Measurements from ENCODE around the gene PAMR1. TPM values are rescaled to one million over a fixed set of nuclear protein-coding genes. Genes with fewer than 3 reads are reported as not detected.

The PAMR1 gene
- total and polyA plus RNA-seq, 2 of the 8 experiments (the other 6 are each of a cell fraction or from before 2014, with no cell fraction given), result 3.0 to 6.9 TPM

- no peak overlapping the region for H2BK5ac ChIP-seq (ENCODE audit: low read depth, low read length)
- H4K8ac ChIP-seq (ENCODE audit: extremely low read depth, insufficient read depth, low read length), result no peak overlapping the region
- FAIRE-seq (no peak), DNase-seq (ENCODE audit: low read depth in 1 of 2, low spot score in 2 of 2) (no peak)
- H3K4ac ChIP-seq (replicated peaks; ENCODE audit: insufficient read length, low read depth, low read length), result no peak overlapping the region
- 89% methylated on average over 5 of the region's 5 CpGs; no CpG with 5 or more reads in 1 of the 2 experiments for WGBS, 2 experiments (ENCODE audit: extremely low coverage in 1 of 2, insufficient coverage in 1 of 2, insufficient read length in 1 of 2, insufficient replicate concordance in 2 of 2, low coverage in 1 of 2, low lambda C conversion rate in 2 of 2, missing lambda C conversion rate in 1 of 2)
- no peaks in the 10 kb centered on the region for H3K4me1 ChIP-seq (replicated peaks in 1 of 4; ENCODE audit: control insufficient read depth in 3 of 4, insufficient read depth in 4 of 4, low read length in 3 of 4)
- no peaks in the 10 kb centered on the region for H4K20me1 ChIP-seq (replicated peaks in 1 of 2; ENCODE audit: control insufficient read depth in 1 of 2, insufficient read depth in 2 of 2, low read length in 2 of 2)
- no peak overlapping the region for H3K14ac ChIP-seq (ENCODE audit: insufficient read length)
- no peak overlapping the region for H3K27ac ChIP-seq (ENCODE audit: low read depth, low read length)
- no peak overlapping the region for H4K91ac ChIP-seq (replicated peaks; ENCODE audit: insufficient read length, low read length)
- H2BK20ac ChIP-seq (ENCODE audit: low read length), result no peak overlapping the region
- no peaks in the 10 kb centered on the region for H3K9me3 ChIP-seq (ENCODE audit: insufficient read depth in 2 of 2, low read depth in 1 of 2, low read length in 1 of 2)
- H3K18ac ChIP-seq (ENCODE audit: extremely low read depth, low read length), result no peak overlapping the region
- no peaks in the 10 kb centered on the region for H3K27me3 ChIP-seq (replicated peaks in 1 of 4; ENCODE audit: control insufficient read depth in 3 of 4, extremely low read depth in 1 of 4, insufficient read depth in 3 of 4, low read length in 3 of 4)
- H3K56ac ChIP-seq (replicated peaks; ENCODE audit: insufficient read length, low read depth, low read length), result no peak overlapping the region
- no peak overlapping the region for H2AFZ ChIP-seq (ENCODE audit: low read length)
- no peak overlapping the region for H2BK120ac ChIP-seq (replicated peaks; ENCODE audit: low read depth, low read length)
- H2AK5ac ChIP-seq (ENCODE audit: low read depth, low read length), result no peak overlapping the region
- no peak overlapping the region for H3K9ac ChIP-seq (replicated peaks in 1 of 4; ENCODE audit: extremely low read depth in 1 of 4, low read depth in 3 of 4, low read length in 3 of 4)
- H3K23ac ChIP-seq (ENCODE audit: insufficient read length), result no peak overlapping the region
- no peaks in the 10 kb centered on the region for H3K23me2 ChIP-seq (ENCODE audit: low read depth, low read length)
- POLR2A ChIA-PET (ENCODE audit: partially characterized antibody), result no interaction called here
- no peaks in the 10 kb centered on the region for H3K36me3 ChIP-seq (ENCODE audit: control insufficient read depth in 2 of 4, insufficient read depth in 4 of 4, low read length in 3 of 4)
- H3K4me3 ChIP-seq (ENCODE audit: extremely low read depth in 1 of 4, insufficient read depth in 2 of 4, low read depth in 3 of 4, low read length in 4 of 4), result no peak overlapping the region
- H3K79me2 ChIP-seq (ENCODE audit: control insufficient read depth in 1 of 2, insufficient read depth in 2 of 2, low read length in 2 of 2), result no peaks in the 10 kb centered on the region
- CTCF ChIA-PET (ENCODE audit: partially characterized antibody), result no interaction called here
- H3K79me1 ChIP-seq (ENCODE audit: low read depth, low read length), result no peaks in the 10 kb centered on the region
- no peak overlapping the region for H3K4me2 ChIP-seq (ENCODE audit: insufficient read depth in 1 of 2, low read depth in 2 of 2, low read length in 2 of 2)
- H4K5ac ChIP-seq (ENCODE audit: insufficient read length, low read depth, low read length), result no peak overlapping the region
- no peak overlapping the region for H2BK12ac ChIP-seq (ENCODE audit: low read depth, low read length)
- no peak overlapping the region for H2BK15ac ChIP-seq (ENCODE audit: low read length)
- TF ChIP-seq CHD7 (IDR thresholded peaks at IDR 0.05; ENCODE audit: insufficient replicate concordance, low read length), result no peak
Measured at GRCh38 chr11:35559949-35560348, 34.5 kb upstream of the PAMR1 start.

Measured in H1 (cell line).